Erythroblast (primary cell): ENCODE results near the gene LBH.

Experiments used
- GATA1 ChIP-seq: IDR thresholded peaks from 2 replicates; pipeline ENCODE4 v1.6.1; 2011; ENCODE audit warnings: low read depth, mild to moderate bottlenecking, control low read depth, low read length, moderate library complexity
- POLR2A ChIP-seq: IDR thresholded peaks from 2 replicates; pipeline ENCODE4 v1.6.1; 2011; ENCODE audit warnings: mild to moderate bottlenecking, low read length

- no peak for TF ChIP-seq POLR2A
- no peak for TF ChIP-seq GATA1
These were observed 41.0 kb downstream of the LBH start for GRCh38 chr2:30272286-30272685.
